Ishikawa (cell line): Measurements from ENCODE around the gene ARL14EP.

Source experiments
- CEBPB ChIP-seq: IDR thresholded peaks from 2 replicates; pipeline ENCODE4 v1.6.1; 2012
- CREB1 ChIP-seq: IDR thresholded peaks from 2 replicates; pipeline ENCODE4 v1.6.1; 2012; ENCODE audit warnings: low read depth
- EGR1 ChIP-seq: IDR thresholded peaks from 2 replicates; pipeline ENCODE4 v1.6.1; 2012
- EP300 ChIP-seq: IDR thresholded peaks from 2 replicates; pipeline ENCODE4 v1.6.1; 2012; ENCODE audit warnings: borderline replicate concordance
- FOXM1 ChIP-seq: IDR thresholded peaks from 2 replicates; pipeline ENCODE4 v1.6.1; 2012; ENCODE audit warnings: low read depth, borderline replicate concordance
- MAX ChIP-seq: IDR thresholded peaks from 2 replicates; pipeline ENCODE4 v1.6.1; 2012
- NFIC ChIP-seq: IDR thresholded peaks from 2 replicates; pipeline ENCODE4 v1.6.1; 2012
- RAD21 ChIP-seq: IDR thresholded peaks from 2 replicates; pipeline ENCODE4 v1.6.1; 2012; ENCODE audit warnings: low read depth
- REST ChIP-seq: IDR thresholded peaks from 2 replicates; pipeline ENCODE4 v1.6.1; 2012; ENCODE audit warnings: low read depth, mild to moderate bottlenecking
- TAF1 ChIP-seq: IDR thresholded peaks from 2 replicates; pipeline ENCODE4 v1.6.1; 2012; ENCODE audit warnings: low read depth, mild to moderate bottlenecking
- TCF12 ChIP-seq: IDR thresholded peaks from 2 replicates; pipeline ENCODE4 v1.6.1; 2012; ENCODE audit warnings: low read depth
- USF1 ChIP-seq: IDR thresholded peaks from 2 replicates; pipeline ENCODE4 v1.6.1; 2012
- YY1 ChIP-seq: IDR thresholded peaks from 2 replicates; pipeline ENCODE4 v1.6.1; 2012; ENCODE audit warnings: low read depth

GRCh38 chr11:30357872-30358271, 35.0 kb downstream of the ARL14EP start:
- TF ChIP-seq REST = no peak
- no peak for TF ChIP-seq RAD21
- TF ChIP-seq EP300 = no peak
- TF ChIP-seq YY1 = no peak
- no peak for TF ChIP-seq EGR1
- TF ChIP-seq NFIC = no peak
- TF ChIP-seq CREB1 = no peak
- no peak for TF ChIP-seq TCF12
- TF ChIP-seq CEBPB = no peak
- no peak for TF ChIP-seq MAX
- TF ChIP-seq TAF1 = no peak
- TF ChIP-seq USF1 = no peak
- TF ChIP-seq FOXM1 = no peak
